ENCODE results near the gene SMIM30.

SMIM30 gene

GRCh38 chr7:113113912-113114311 lies 4.4 kb downstream of the SMIM30 start:
- TF ChIP-seq, protein P1, sequence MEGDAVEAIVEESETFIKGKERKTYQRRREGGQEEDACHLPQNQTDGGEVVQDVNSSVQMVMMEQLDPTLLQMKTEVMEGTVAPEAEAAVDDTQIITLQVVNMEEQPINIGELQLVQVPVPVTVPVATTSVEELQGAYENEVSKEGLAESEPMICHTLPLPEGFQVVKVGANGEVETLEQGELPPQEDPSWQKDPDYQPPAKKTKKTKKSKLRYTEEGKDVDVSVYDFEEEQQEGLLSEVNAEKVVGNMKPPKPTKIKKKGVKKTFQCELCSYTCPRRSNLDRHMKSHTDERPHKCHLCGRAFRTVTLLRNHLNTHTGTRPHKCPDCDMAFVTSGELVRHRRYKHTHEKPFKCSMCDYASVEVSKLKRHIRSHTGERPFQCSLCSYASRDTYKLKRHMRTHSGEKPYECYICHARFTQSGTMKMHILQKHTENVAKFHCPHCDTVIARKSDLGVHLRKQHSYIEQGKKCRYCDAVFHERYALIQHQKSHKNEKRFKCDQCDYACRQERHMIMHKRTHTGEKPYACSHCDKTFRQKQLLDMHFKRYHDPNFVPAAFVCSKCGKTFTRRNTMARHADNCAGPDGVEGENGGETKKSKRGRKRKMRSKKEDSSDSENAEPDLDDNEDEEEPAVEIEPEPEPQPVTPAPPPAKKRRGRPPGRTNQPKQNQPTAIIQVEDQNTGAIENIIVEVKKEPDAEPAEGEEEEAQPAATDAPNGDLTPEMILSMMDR (IDR thresholded peaks at IDR 0.05; ENCODE audit: low read depth, low read length): peak; percentile 23
- in situ Hi-C loops (cut with HindIII; ENCODE audit: low sequenced_read_pairs): no loop called here
- no peak overlapping the region for H3K4me3 ChIP-seq (ENCODE audit: low read depth, low read length)
- DNase-seq (ENCODE audit: low read depth, low spot score): no peak

DNA sequence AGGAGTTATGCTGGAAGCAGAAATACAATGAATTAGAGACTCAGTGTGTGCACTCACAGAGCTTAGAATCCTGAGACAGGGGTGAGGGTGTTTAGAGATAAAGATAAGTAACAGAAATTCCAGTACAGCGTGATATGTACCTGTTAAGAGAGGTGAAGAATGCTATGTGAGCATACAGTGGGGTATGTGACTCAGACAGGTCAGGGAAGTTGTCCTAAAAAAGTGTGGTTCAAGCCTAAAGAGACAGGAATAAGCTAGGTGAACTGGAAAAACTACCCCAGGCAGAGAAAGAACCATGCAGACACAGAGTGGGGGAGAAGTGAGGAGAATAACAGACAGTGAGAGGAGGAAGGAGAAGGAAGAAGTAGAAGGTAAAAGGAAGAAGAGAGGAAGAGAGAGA lies 8.6 kb downstream of the SMIM30 start:
- DNase-seq (ENCODE audit: low read depth, low spot score): no peak
- in situ Hi-C loops (cut with HindIII; ENCODE audit: low sequenced_read_pairs): no loop called here
- TF ChIP-seq, protein P1 (IDR thresholded peaks at IDR 0.05; ENCODE audit: low read depth, low read length): no peak
- no peak overlapping the region for H3K4me3 ChIP-seq (ENCODE audit: low read depth, low read length)

DNA sequence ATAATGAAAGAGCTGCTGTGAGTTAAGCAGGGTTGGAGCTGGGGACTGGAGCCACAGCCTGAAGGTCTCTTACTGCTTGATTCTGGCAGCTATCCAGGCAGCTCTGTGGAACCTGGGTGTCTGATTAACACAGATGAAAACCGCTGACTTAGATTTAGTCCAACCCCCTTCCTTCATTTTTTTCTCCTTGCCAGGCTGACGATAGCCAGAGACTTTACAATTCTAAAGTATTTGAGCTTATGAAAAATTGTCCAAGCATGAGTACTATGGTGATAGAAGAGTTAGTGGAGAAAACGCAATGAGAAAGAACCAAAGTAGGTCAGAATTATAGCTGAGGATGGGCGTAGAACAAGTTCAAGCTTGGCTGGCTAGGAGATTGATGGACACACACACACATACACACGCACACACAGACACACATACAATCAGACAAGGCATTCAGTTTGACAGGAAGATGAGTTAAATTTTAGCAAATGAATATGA lies 18.2 kb downstream of the SMIM30 start:
- in situ Hi-C loops (cut with HindIII; ENCODE audit: low sequenced_read_pairs): no loop called here
- H3K4me3 ChIP-seq (ENCODE audit: low read depth, low read length): no peak overlapping the region
- DNase-seq (ENCODE audit: low read depth, low spot score): peak; percentile 40
- TF ChIP-seq, protein P1 (IDR thresholded peaks at IDR 0.05; ENCODE audit: low read depth, low read length): no peak

DNA sequence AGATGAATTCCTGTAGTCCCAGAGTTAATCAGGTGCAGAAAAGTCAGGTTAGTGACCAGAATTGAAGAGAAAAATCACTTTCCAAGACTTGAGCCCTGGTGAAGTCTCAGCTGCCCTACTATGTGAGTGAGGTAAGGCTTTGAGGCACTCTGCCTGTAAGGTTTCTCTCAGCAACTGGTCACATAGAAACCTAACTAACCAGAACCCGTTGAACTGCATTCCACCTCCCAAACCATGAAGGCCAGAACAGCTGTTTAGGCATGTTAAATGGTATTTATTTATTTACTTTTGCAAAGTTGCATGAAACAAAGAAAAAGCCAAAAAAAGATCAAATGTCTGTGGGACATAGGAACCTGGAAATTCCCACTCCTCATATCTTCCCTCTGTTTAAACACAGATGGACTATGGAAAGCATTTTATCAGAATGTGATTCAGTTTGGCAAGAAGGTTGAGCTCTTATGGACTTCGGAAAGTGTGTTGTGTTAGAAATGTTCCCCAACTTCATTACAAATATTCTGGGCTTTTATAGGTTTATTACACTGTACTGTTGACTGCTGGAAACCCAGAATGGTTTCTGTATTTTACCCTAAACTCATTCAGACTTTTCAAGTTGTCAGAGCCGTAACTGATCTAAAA lies 19.0 kb downstream of the SMIM30 start:
- in situ Hi-C loops (cut with HindIII; ENCODE audit: low sequenced_read_pairs): no loop called here
- TF ChIP-seq, protein P1 (IDR thresholded peaks at IDR 0.05; ENCODE audit: low read depth, low read length): no peak
- no peak overlapping the region for H3K4me3 ChIP-seq (ENCODE audit: low read depth, low read length)
- no peak for DNase-seq (ENCODE audit: low read depth, low spot score)

DNA sequence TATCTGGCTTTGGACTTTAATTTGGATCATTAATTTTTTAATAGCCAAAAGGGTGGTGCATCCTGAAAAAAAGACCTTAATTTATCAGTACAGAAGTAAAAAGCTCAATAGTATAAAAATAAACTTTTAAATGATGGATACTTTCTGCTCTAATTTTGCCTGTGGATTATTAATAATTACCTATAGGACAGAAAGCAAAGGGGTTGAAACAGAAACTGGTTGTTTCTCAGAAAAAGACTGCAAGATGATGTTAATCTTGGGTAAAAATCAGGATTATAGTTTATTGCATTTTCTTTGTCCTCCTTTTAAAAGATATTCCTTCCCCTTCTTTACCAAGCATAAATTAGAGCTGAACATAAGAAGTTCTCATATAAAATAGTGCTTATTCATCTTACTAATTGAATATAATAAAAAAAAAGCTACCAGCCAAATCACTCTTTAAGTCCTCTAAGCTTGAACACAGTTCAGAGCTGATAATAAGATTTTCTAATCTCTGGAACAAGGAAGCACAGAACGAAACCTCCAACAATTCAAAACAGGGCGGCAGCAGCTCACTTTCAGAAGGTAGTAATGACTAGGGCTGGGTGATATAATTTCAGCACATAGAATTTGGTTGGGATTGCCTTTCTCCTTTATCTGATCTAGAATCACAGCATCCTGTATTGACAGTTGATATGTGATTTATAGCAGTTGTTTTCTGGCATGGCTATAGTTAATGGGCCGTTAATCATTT lies 23.7 kb downstream of the SMIM30 start:
- DNase-seq (ENCODE audit: low read depth, low spot score): no peak
- in situ Hi-C loops (cut with HindIII; ENCODE audit: low sequenced_read_pairs): no loop called here
- no peak overlapping the region for H3K4me3 ChIP-seq (ENCODE audit: low read depth, low read length)
- TF ChIP-seq, protein P1 (IDR thresholded peaks at IDR 0.05; ENCODE audit: low read depth, low read length): no peak

DNA sequence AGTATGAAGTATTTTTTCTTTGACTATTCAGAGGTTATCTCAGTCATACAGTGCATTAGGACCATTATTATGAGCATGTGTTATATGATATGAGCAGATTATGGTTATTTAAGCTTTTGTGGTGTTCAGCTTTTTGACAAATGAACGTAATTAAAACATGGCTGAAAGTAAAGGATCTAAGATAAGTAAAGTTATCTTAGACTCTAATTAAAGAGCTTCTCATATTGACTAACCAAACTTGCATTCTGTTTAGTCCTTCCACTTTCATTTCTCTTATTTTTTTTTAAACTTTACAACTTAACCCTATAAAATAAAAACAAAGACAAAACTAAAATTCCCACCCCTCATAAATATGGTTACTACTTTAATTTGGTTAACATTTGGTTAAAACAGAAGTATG lies 24.8 kb downstream of the SMIM30 start:
- in situ Hi-C loops (cut with HindIII; ENCODE audit: low sequenced_read_pairs): no loop called here
- H3K4me3 ChIP-seq (ENCODE audit: low read depth, low read length): no peak overlapping the region
- TF ChIP-seq, protein P1 (IDR thresholded peaks at IDR 0.05; ENCODE audit: low read depth, low read length): no peak
- DNase-seq (ENCODE audit: low read depth, low spot score): no peak

All from astrocyte of the spinal cord (primary cell).